NT2/D1 (cell line): Measurements from ENCODE around the gene PEX26.

Experiments
- SUZ12 ChIP-seq: IDR thresholded peaks from 2 replicates; pipeline ENCODE4 v1.6.1; 2011; ENCODE audit not compliant: insufficient read length, insufficient read depth; ENCODE audit errors: extremely low read depth
- YY1 ChIP-seq: IDR thresholded peaks from 2 replicates; pipeline ENCODE4 v1.6.1; 2011; ENCODE audit not compliant: insufficient read length, insufficient read depth

DNA sequence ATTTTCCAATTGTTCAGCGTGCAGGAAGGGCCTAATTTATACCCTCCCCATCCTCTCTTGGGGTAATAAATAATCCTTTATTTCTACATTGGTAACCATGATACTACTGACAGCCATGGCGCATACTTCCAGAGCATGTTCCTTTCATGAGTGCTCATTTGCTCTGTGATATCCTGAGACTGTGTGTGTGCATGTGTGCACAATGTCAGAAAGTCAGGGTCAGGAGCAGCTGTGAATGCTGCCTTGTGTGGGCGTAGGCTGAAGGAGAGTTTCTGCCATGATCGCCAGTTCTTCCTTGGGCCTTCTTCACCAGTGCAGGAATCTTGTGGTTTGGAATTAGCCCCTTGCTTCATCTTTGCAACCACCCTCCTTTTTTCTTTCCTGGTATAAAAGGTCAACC lies 43.1 kb downstream of the PEX26 start:
- no peak for TF ChIP-seq YY1
- no peak for TF ChIP-seq SUZ12
